HEK293 (cell line): Measurements from ENCODE around the gene TMED3.

Experiments used
- CTCF ChIP-seq: fragments of 450-650 bp; formaldehyde crosslinking; IDR thresholded peaks from 2 replicates; pipeline ENCODE4 v1.5.1; 2016; ENCODE audit warnings: missing biosample characterization, missing genetic modification characterization
- FEZF1 ChIP-seq: fragments of 450-650 bp; formaldehyde crosslinking; IDR thresholded peaks from 2 replicates; pipeline ENCODE4 v1.5.1; 2016; ENCODE audit warnings: missing biosample characterization, missing genetic modification characterization
- GLIS1 ChIP-seq: fragments of 450-650 bp; formaldehyde crosslinking; IDR thresholded peaks from 2 replicates; pipeline ENCODE4 v1.5.1; 2016; ENCODE audit warnings: missing biosample characterization, missing genetic modification characterization
- GLIS2 ChIP-seq: fragments of 450-650 bp; formaldehyde crosslinking; IDR thresholded peaks from 2 replicates; pipeline ENCODE4 v1.5.1; 2016; ENCODE audit warnings: missing biosample characterization, missing genetic modification characterization
- SALL2 ChIP-seq: fragments of 450-650 bp; formaldehyde crosslinking; IDR thresholded peaks from 2 replicates; pipeline ENCODE4 v1.5.0; 2017; ENCODE audit warnings: missing biosample characterization, mild to moderate bottlenecking, missing genetic modification characterization, borderline replicate concordance
- SCRT1 ChIP-seq: fragments of 450-650 bp; formaldehyde crosslinking; IDR thresholded peaks from 2 replicates; pipeline ENCODE4 v1.5.1; 2016; ENCODE audit warnings: missing biosample characterization, missing genetic modification characterization, borderline replicate concordance
- SP7 ChIP-seq: fragments of 450-650 bp; formaldehyde crosslinking; IDR thresholded peaks from 2 replicates; pipeline ENCODE4 v1.5.1; 2016; ENCODE audit warnings: missing biosample characterization, missing genetic modification characterization
- TSHZ1 ChIP-seq: fragments of 450-650 bp; formaldehyde crosslinking; IDR thresholded peaks from 2 replicates; pipeline ENCODE4 v1.5.1; 2016; ENCODE audit warnings: missing biosample characterization, missing genetic modification characterization, borderline replicate concordance
- WT1 ChIP-seq: fragments of 450-650 bp; formaldehyde crosslinking; IDR thresholded peaks from 2 replicates; pipeline ENCODE4 v1.5.1; 2016; ENCODE audit warnings: missing biosample characterization, missing genetic modification characterization
- ZBTB7A ChIP-seq: fragments of 450-650 bp; formaldehyde crosslinking; IDR thresholded peaks from 2 replicates; pipeline ENCODE4 v1.5.1; 2016; ENCODE audit warnings: low read depth, missing biosample characterization, missing genetic modification characterization
- ZFP37 ChIP-seq: fragments of 450-650 bp; formaldehyde crosslinking; IDR thresholded peaks from 2 replicates; pipeline ENCODE4 v1.5.1; 2016; ENCODE audit warnings: missing biosample characterization, missing genetic modification characterization
- ZFP41 ChIP-seq: fragments of 450-650 bp; formaldehyde crosslinking; IDR thresholded peaks from 2 replicates; pipeline ENCODE4 v1.5.1; 2016; ENCODE audit warnings: missing biosample characterization, missing genetic modification characterization, borderline replicate concordance
- ZNF10 ChIP-seq: fragments of 450-650 bp; formaldehyde crosslinking; IDR thresholded peaks from 2 replicates; pipeline ENCODE4 v1.5.1; 2017; ENCODE audit warnings: missing biosample characterization, missing genetic modification characterization
- ZNF132 ChIP-seq: fragments of 450-650 bp; formaldehyde crosslinking; IDR thresholded peaks from 2 replicates; pipeline ENCODE4 v1.5.1; 2017; ENCODE audit warnings: missing biosample characterization, missing genetic modification characterization, borderline replicate concordance
- ZNF155 ChIP-seq: fragments of 450-650 bp; formaldehyde crosslinking; IDR thresholded peaks from 2 replicates; pipeline ENCODE4 v1.5.1; 2016; ENCODE audit warnings: missing biosample characterization, missing genetic modification characterization
- ZNF157 ChIP-seq: fragments of 450-650 bp; formaldehyde crosslinking; IDR thresholded peaks from 2 replicates; pipeline ENCODE4 v1.5.1; 2016; ENCODE audit warnings: missing biosample characterization, missing genetic modification characterization
- ZNF16 ChIP-seq: fragments of 450-650 bp; formaldehyde crosslinking; IDR thresholded peaks from 2 replicates; pipeline ENCODE4 v1.5.1; 2016; ENCODE audit warnings: low read depth, missing biosample characterization, missing genetic modification characterization
- ZNF18 ChIP-seq: fragments of 450-650 bp; formaldehyde crosslinking; IDR thresholded peaks from 2 replicates; pipeline ENCODE4 v1.5.1; 2016; ENCODE audit warnings: missing biosample characterization, missing genetic modification characterization
- ZNF221 ChIP-seq: fragments of 450-650 bp; formaldehyde crosslinking; IDR thresholded peaks from 2 replicates; pipeline ENCODE4 v1.5.1; 2017; ENCODE audit warnings: missing biosample characterization, missing genetic modification characterization, borderline replicate concordance
- ZNF24 ChIP-seq: fragments of 450-650 bp; formaldehyde crosslinking; IDR thresholded peaks from 2 replicates; pipeline ENCODE4 v1.5.1; 2016; ENCODE audit warnings: missing biosample characterization, missing genetic modification characterization
- ZNF354C ChIP-seq: fragments of 450-650 bp; formaldehyde crosslinking; IDR thresholded peaks from 2 replicates; pipeline ENCODE4 v1.5.1; 2016; ENCODE audit warnings: missing biosample characterization, missing genetic modification characterization, low read depth, borderline replicate concordance
- ZNF549 ChIP-seq: fragments of 450-650 bp; IDR thresholded peaks from 2 replicates; pipeline ENCODE4 v1.5.1; 2018; ENCODE audit warnings: missing biosample characterization, missing genetic modification characterization, mild to moderate bottlenecking, inconsistent platforms, moderate library complexity
- ZNF571 ChIP-seq: fragments of 450-650 bp; formaldehyde crosslinking; IDR thresholded peaks from 2 replicates; pipeline ENCODE4 v1.5.0; 2017; ENCODE audit warnings: missing biosample characterization, missing genetic modification characterization
- ZNF596 ChIP-seq: fragments of 450-650 bp; IDR thresholded peaks from 2 replicates; pipeline ENCODE4 v1.5.0; 2018; ENCODE audit warnings: missing biosample characterization, mild to moderate bottlenecking, missing genetic modification characterization, moderate library complexity
- ZNF747 ChIP-seq: fragments of 450-650 bp; formaldehyde crosslinking; IDR thresholded peaks from 2 replicates; pipeline ENCODE4 v1.5.1; 2016; ENCODE audit warnings: missing biosample characterization, missing genetic modification characterization
- ZNF791 ChIP-seq: fragments of 450-650 bp; formaldehyde crosslinking; IDR thresholded peaks from 2 replicates; pipeline ENCODE4 v1.5.1; 2016; ENCODE audit warnings: missing biosample characterization, missing genetic modification characterization
- ZNF792 ChIP-seq: fragments of 450-650 bp; formaldehyde crosslinking; IDR thresholded peaks from 2 replicates; pipeline ENCODE4 v1.5.1; 2016; ENCODE audit warnings: missing biosample characterization, missing genetic modification characterization
- ZSCAN23 ChIP-seq: fragments of 450-650 bp; formaldehyde crosslinking; IDR thresholded peaks from 2 replicates; pipeline ENCODE4 v1.5.1; 2016; ENCODE audit warnings: missing biosample characterization, missing genetic modification characterization
- TF ChIP-seq, protein P1 (sequence below): fragments of 450-650 bp; formaldehyde crosslinking; IDR thresholded peaks from 2 replicates; pipeline ENCODE4 v1.5.1; 2016; ENCODE audit warnings: missing biosample characterization, missing genetic modification characterization
- TF ChIP-seq, protein P2 (sequence below): fragments of 450-650 bp; formaldehyde crosslinking; IDR thresholded peaks from 2 replicates; pipeline ENCODE4 v1.5.1; 2017; ENCODE audit warnings: missing biosample characterization, missing genetic modification characterization

TMED3 gene

GRCh38 chr15:79310985-79311900 is at the start of gene TMED3 (continued):
- TF ChIP-seq GLIS2 (no peak), ZNF571 (tag by site-specific recombination) (no peak), TSHZ1 (tag by site-specific recombination) (no peak), GLIS1 (tag by site-specific recombination) (peak; percentile 29; the same call in 1 of the 2 replicates), ZNF10 (no peak), CTCF (peak; percentile 91), WT1 (no peak), ZNF791 (tag by site-specific recombination) (no peak), ZNF747 (tag by site-specific recombination) (no peak), ZNF596 (no peak), ZFP41 (tag by site-specific recombination) (no peak), ZNF792 (no peak), SP7 (tag by site-specific recombination) (no peak), SCRT1 (tag by site-specific recombination) (no peak), ZNF155 (tag by site-specific recombination) (no peak), ZBTB7A (tag by site-specific recombination) (no peak), SALL2 (no peak), ZNF18 (tag by site-specific recombination) (no peak), ZNF16 (no peak), FEZF1 (tag by site-specific recombination) (no peak), ZNF221 (tag by site-specific recombination) (no peak), ZFP37 (peak; percentile 90), ZNF132 (tag by site-specific recombination) (no peak), ZNF157 (tag by site-specific recombination) (no peak), ZNF354C (tag by site-specific recombination) (no peak), ZNF24 (0 out of 2 replicates have a peak, but pooled peaks have one; percentile 17), ZNF549 (tag by site-specific recombination) (no peak), ZSCAN23 (tag by site-specific recombination) (no peak)
- TF ChIP-seq, protein P1, sequence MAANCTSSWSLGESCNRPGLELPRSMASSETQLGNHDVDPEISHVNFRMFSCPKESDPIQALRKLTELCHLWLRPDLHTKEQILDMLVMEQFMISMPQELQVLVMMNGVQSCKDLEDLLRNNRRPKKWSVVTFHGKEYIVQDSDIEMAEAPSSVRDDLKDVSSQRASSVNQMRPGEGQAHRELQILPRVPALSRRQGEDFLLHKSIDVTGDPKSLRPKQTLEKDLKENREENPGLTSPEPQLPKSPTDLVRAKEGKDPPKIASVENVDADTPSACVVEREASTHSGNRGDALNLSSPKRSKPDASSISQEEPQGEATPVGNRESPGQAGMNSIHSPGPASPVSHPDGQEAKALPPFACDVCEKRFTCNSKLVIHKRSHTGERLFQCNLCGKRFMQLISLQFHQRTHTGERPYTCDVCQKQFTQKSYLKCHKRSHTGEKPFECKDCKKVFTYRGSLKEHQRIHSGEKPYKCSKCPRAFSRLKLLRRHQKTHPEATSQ: 0 out of 2 replicates have a peak, but pooled peaks have one; percentile 66
- TF ChIP-seq, protein P2, sequence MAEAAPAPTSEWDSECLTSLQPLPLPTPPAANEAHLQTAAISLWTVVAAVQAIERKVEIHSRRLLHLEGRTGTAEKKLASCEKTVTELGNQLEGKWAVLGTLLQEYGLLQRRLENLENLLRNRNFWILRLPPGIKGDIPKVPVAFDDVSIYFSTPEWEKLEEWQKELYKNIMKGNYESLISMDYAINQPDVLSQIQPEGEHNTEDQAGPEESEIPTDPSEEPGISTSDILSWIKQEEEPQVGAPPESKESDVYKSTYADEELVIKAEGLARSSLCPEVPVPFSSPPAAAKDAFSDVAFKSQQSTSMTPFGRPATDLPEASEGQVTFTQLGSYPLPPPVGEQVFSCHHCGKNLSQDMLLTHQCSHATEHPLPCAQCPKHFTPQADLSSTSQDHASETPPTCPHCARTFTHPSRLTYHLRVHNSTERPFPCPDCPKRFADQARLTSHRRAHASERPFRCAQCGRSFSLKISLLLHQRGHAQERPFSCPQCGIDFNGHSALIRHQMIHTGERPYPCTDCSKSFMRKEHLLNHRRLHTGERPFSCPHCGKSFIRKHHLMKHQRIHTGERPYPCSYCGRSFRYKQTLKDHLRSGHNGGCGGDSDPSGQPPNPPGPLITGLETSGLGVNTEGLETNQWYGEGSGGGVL: no peak
